LNCaP clone FGC (cell line): ENCODE measurements around the gene PCDHGA7.
"Not testable (repeated sequence)": the region's sequence is repeated elsewhere in the genome, so short reads cannot be mapped to it uniquely, and the experiment has no call there.

Source experiments
- DNase-seq: peaks from one replicate; pipeline ENCODE4 v3.0.0-alpha.2; 2011; ENCODE audit warnings: low read depth
- H3K4me3 ChIP-seq: 2 replicates; pipeline ENCODE4 v1.5.1; 2011; ENCODE audit warnings: mild to moderate bottlenecking, low read depth, low read length, control low read depth
- CTCF ChIP-seq: IDR thresholded peaks from 2 replicates; pipeline ENCODE4 v1.5.1; 2012; ENCODE audit warnings: mild to moderate bottlenecking; ENCODE audit not compliant: control insufficient read depth, insufficient read depth; ENCODE audit errors: extremely low read depth

The PCDHGA7 gene

GRCh38 chr5:141345327-141345726, 37.2 kb upstream of the PCDHGA7 start:
- DNase-seq, result no peak
- no peak overlapping the region for H3K4me3 ChIP-seq
- TF ChIP-seq CTCF, result no peak

- not testable (repeated sequence) for H3K4me3 ChIP-seq, DNase-seq
These were observed 36.5 kb upstream of the PCDHGA7 start for GRCh38 chr5:141346017-141346416.

GRCh38 chr5:141349917-141350619, 32.5 kb upstream of the PCDHGA7 start, which contains the start of gene PCDHGB1:
Gene PCDHGB1, plus strand, starts transcription at chr5:141350099. Its CDS starts 162 bp downstream, at chr5:141350261.
- peak; percentile 73 for DNase-seq
- H3K4me3 ChIP-seq, result peak within 1 kb of the TSS; percentile 66
- peak; percentile 78 for TF ChIP-seq CTCF

- TF ChIP-seq CTCF, result no peak
- H3K4me3 ChIP-seq, result no peak overlapping the region
- no peak for DNase-seq
These were observed 31.0 kb upstream of the PCDHGA7 start for GRCh38 chr5:141351591-141351990.

- no peak for TF ChIP-seq CTCF
- peak within 1 kb of the TSS; percentile 28; the same call in 1 of the 2 replicates for H3K4me3 ChIP-seq
- DNase-seq, result no peak
These were observed 27.6 kb upstream of the PCDHGA7 start, which contains the start of gene PCDHGA4 for GRCh38 chr5:141354900-141355469. Gene PCDHGA4, plus strand, starts transcription at chr5:141355021. Its CDS starts 87 bp downstream, at chr5:141355108.

GRCh38 chr5:141355641-141356040, 26.9 kb upstream of the PCDHGA7 start:
- DNase-seq, result no peak
- no peak for TF ChIP-seq CTCF
- no peak overlapping the region for H3K4me3 ChIP-seq

- no peak overlapping the region for H3K4me3 ChIP-seq
- DNase-seq, result no peak
- TF ChIP-seq CTCF, result no peak
These were observed 26.4 kb upstream of the PCDHGA7 start for GRCh38 chr5:141356133-141356532.
